Mesendoderm (in vitro differentiated cells): ENCODE data around the gene CD52.
"Not testable (repeated sequence)": the region's sequence is repeated elsewhere in the genome, so short reads cannot be mapped to it uniquely, and the experiment has no call there.

Experiments
- DNase-seq: peaks from one replicate; pipeline ENCODE4 v3.0.0; 2013
- H2AK5ac ChIP-seq: 2 replicates; pipeline ENCODE4 v1.6.1; 2013; ENCODE audit warnings: low read length, inconsistent platforms
- H2BK120ac ChIP-seq: 2 replicates; pipeline ENCODE4 v1.6.1; 2013; ENCODE audit warnings: low read depth, mild to moderate bottlenecking, low read length, moderate library complexity, mixed read lengths
- H2BK15ac ChIP-seq: replicated peaks from 2 replicates; pipeline ENCODE4 v1.6.1; 2013; ENCODE audit warnings: low read depth, mild to moderate bottlenecking, moderate library complexity
- H2BK5ac ChIP-seq: 2 replicates; pipeline ENCODE4 v1.6.1; 2013; ENCODE audit warnings: low read length, inconsistent platforms
- H3K18ac ChIP-seq: 2 replicates; pipeline ENCODE4 v1.6.1; 2013; ENCODE audit warnings: mild to moderate bottlenecking, low read length, mixed read lengths
- H3K23ac ChIP-seq: one replicate; pipeline ENCODE4 v1.6.1; 2013; ENCODE audit warnings: low read length
- H3K27ac ChIP-seq: 2 replicates; pipeline ENCODE4 v1.5.1; 2013; ENCODE audit warnings: low read depth, mild to moderate bottlenecking, inconsistent platforms, low read length, moderate library complexity
- H3K27me3 ChIP-seq: 2 replicates; pipeline ENCODE4 v1.6.1; 2013; ENCODE audit warnings: low read length, control low read depth, mild to moderate bottlenecking, inconsistent platforms; ENCODE audit not compliant: insufficient read depth, poor library complexity
- H3K36me3 ChIP-seq: 2 replicates; pipeline ENCODE4 v1.6.1; 2013; ENCODE audit warnings: low read length, inconsistent platforms; ENCODE audit not compliant: control insufficient read depth, insufficient read depth
- H3K4ac ChIP-seq: one replicate; pipeline ENCODE4 v1.6.1; 2013; ENCODE audit warnings: low read depth, mild to moderate bottlenecking, low read length, moderate library complexity
- H3K4me1 ChIP-seq: 2 replicates; pipeline ENCODE4 v1.6.1; 2013; ENCODE audit warnings: low read depth, low read length, inconsistent platforms; ENCODE audit not compliant: control insufficient read depth
- H3K4me2 ChIP-seq: 2 replicates; pipeline ENCODE4 v1.6.1; 2013; ENCODE audit warnings: low read length
- H3K4me3 ChIP-seq: 2 replicates; pipeline ENCODE4 v1.5.1; 2013; ENCODE audit warnings: mild to moderate bottlenecking, low read length
- H3K56ac ChIP-seq: one replicate; pipeline ENCODE4 v1.6.1; 2013; ENCODE audit warnings: low read length
- H3K79me1 ChIP-seq: 2 replicates; pipeline ENCODE4 v1.6.1; 2013; ENCODE audit warnings: low read length, inconsistent platforms
- H3K79me2 ChIP-seq: 2 replicates; pipeline ENCODE4 v1.6.1; 2013; ENCODE audit warnings: mild to moderate bottlenecking, low read length; ENCODE audit not compliant: control insufficient read depth, insufficient read depth
- H3K9ac ChIP-seq: 2 replicates; pipeline ENCODE4 v1.6.1; 2013; ENCODE audit warnings: low read length, inconsistent platforms
- H4K5ac ChIP-seq: one replicate; pipeline ENCODE4 v1.6.1; 2013; ENCODE audit warnings: low read length
- H4K8ac ChIP-seq: one replicate; pipeline ENCODE4 v1.6.1; 2013; ENCODE audit warnings: low read depth, mild to moderate bottlenecking, control low read depth, low read length, moderate library complexity
- WGBS: extraction: QIAGEN DNeasy Blood & Tissue Kit; methylation state at CpG from one replicate; pipeline ENCODE4 v1.1.7; 2013; ENCODE audit warnings: low lambda C conversion rate, missing lambda C conversion rate; ENCODE audit not compliant: insufficient coverage; ENCODE audit errors: extremely low coverage; 5-methylcytosine and 5-hydroxymethylcytosine counted together

CD52 gene

GRCh38 chr1:26302733-26303405 lies 14.9 kb upstream of the CD52 start:
- no CpG with 5 or more reads among the region's 8 CpGs for WGBS
- H2BK120ac ChIP-seq = no peak overlapping the region
- no peak overlapping the region for H3K9ac ChIP-seq
- no peaks in the 10 kb centered on the region for H3K36me3 ChIP-seq
- no peak overlapping the region for H3K4me3 ChIP-seq
- H3K79me2 ChIP-seq = no peaks in the 10 kb centered on the region
- H3K4me2 ChIP-seq = no peak overlapping the region
- H3K27me3 ChIP-seq = no peaks in the 10 kb centered on the region
- H4K8ac ChIP-seq = no peak overlapping the region
- H3K18ac ChIP-seq = no peak overlapping the region
- no peak overlapping the region for H3K4ac ChIP-seq
- DNase-seq = peak; percentile 82
- H2BK15ac ChIP-seq = no peak overlapping the region
- peak overlapping the region; percentile 63 for H3K27ac ChIP-seq
- no peak overlapping the region for H2BK5ac ChIP-seq
- H3K23ac ChIP-seq = no peak overlapping the region
- no peak overlapping the region for H2AK5ac ChIP-seq
- H3K4me1 ChIP-seq = peaks cover 7% of the 10 kb centered on the region
- peaks cover 1% of the 10 kb centered on the region for H3K79me1 ChIP-seq
- no peak overlapping the region for H4K5ac ChIP-seq
- H3K56ac ChIP-seq = peak overlapping the region; percentile 42

GRCh38 chr1:26305667-26306289 lies 12.0 kb upstream of the CD52 start:
- Histone ChIP-seq H3K4me1 (peaks cover 7% of the 10 kb centered on the region), H2BK15ac (no peak overlapping the region), H3K4me2 (peak overlapping the region; percentile 79), H4K5ac (no peak overlapping the region), H3K79me2 (no peaks in the 10 kb centered on the region), H2BK120ac (no peak overlapping the region), H2BK5ac (no peak overlapping the region), H3K23ac (no peak overlapping the region), H3K36me3 (no peaks in the 10 kb centered on the region), H4K8ac (no peak overlapping the region), H3K27me3 (no peaks in the 10 kb centered on the region), H3K4me3 (peak overlapping the region; percentile 96), H3K27ac (no peak overlapping the region), H3K4ac (no peak overlapping the region), H3K9ac (peak overlapping the region; percentile 91), H2AK5ac (no peak overlapping the region), H3K18ac (no peak overlapping the region), H3K79me1 (peaks cover 1% of the 10 kb centered on the region), H3K56ac (peak overlapping the region; percentile 94)
- 100% methylated on average over 1 of the region's 8 CpGs for WGBS
- DNase-seq = peak; percentile 51

GRCh38 chr1:26306290-26307229 lies 11.2 kb upstream of the CD52 start, which contains the start of gene UBXN11:
UBXN11 (minus strand) TSS chr1:26306636; CDS start chr1:26302883, 3,753 bp downstream.
- H3K27ac ChIP-seq = no peak within 1 kb of the TSS
- H3K4me3 ChIP-seq = peak within 1 kb of the TSS; percentile 96

GRCh38 chr1:26307363-26307781 lies 10.4 kb upstream of the CD52 start:
- Histone ChIP-seq H2BK120ac (no peak overlapping the region), H3K4ac (no peak overlapping the region), H2BK5ac (no peak overlapping the region), H4K8ac (no peak overlapping the region), H4K5ac (no peak overlapping the region), H3K79me1 (peaks cover 1% of the 10 kb centered on the region), H3K18ac (no peak overlapping the region), H3K23ac (no peak overlapping the region), H3K4me2 (no peak overlapping the region), H2BK15ac (no peak overlapping the region), H3K56ac (peak overlapping the region; percentile 84), H3K27me3 (no peaks in the 10 kb centered on the region), H3K4me1 (peaks cover 7% of the 10 kb centered on the region), H3K27ac (no peak overlapping the region), H3K36me3 (no peaks in the 10 kb centered on the region), H3K9ac (peak overlapping the region; percentile 87), H2AK5ac (no peak overlapping the region), H3K79me2 (no peaks in the 10 kb centered on the region), H3K4me3 (no peak overlapping the region)
- WGBS = no CpG with 5 or more reads among the region's 6 CpGs
- DNase-seq = no peak

More at GRCh38 chr1:26306290-26307229, 11.2 kb upstream of the CD52 start, which contains the start of gene UBXN11:
- H3K27me3 ChIP-seq = no peaks in the 10 kb centered on the region
- H2BK5ac ChIP-seq = no peak within 1 kb of the TSS
- H4K5ac ChIP-seq = peak within 1 kb of the TSS; percentile 93
- peak within 1 kb of the TSS; percentile 91 for H3K9ac ChIP-seq
- H2BK120ac ChIP-seq = no peak within 1 kb of the TSS
- H3K18ac ChIP-seq = no peak within 1 kb of the TSS
- H3K4me1 ChIP-seq = peaks cover 7% of the 10 kb centered on the region
- H3K56ac ChIP-seq = peak within 1 kb of the TSS; percentile 94
- WGBS = no CpG with 5 or more reads among the region's 51 CpGs
- no peak within 1 kb of the TSS for H2BK15ac ChIP-seq
- no peaks in the 10 kb centered on the region for H3K79me2 ChIP-seq
- no peaks in the 10 kb centered on the region for H3K36me3 ChIP-seq
- H3K23ac ChIP-seq = no peak within 1 kb of the TSS
- H3K4ac ChIP-seq = no peak within 1 kb of the TSS
- H3K4me2 ChIP-seq = peak within 1 kb of the TSS; percentile 93
- peak; percentile 99 for DNase-seq
- no peak within 1 kb of the TSS for H4K8ac ChIP-seq
- no peak within 1 kb of the TSS for H2AK5ac ChIP-seq
- peaks cover 1% of the 10 kb centered on the region for H3K79me1 ChIP-seq

- peak overlapping the region; percentile 2 for H3K56ac ChIP-seq
- WGBS = no CpG with 5 or more reads among the region's 21 CpGs
- not testable (repeated sequence) for H3K4me3 ChIP-seq, H2BK120ac ChIP-seq, H2BK15ac ChIP-seq, H3K27ac ChIP-seq, H3K9ac ChIP-seq, H3K4ac ChIP-seq, DNase-seq, H3K79me1 ChIP-seq, H3K4me2 ChIP-seq, H3K79me2 ChIP-seq, H3K4me1 ChIP-seq, H2AK5ac ChIP-seq, H4K8ac ChIP-seq, H3K27me3 ChIP-seq, H3K36me3 ChIP-seq, H2BK5ac ChIP-seq, H3K18ac ChIP-seq, H3K23ac ChIP-seq, H4K5ac ChIP-seq
These were observed 9.5 kb upstream of the CD52 start for GRCh38 chr1:26307966-26308899.
